ENCODE data around the gene SMAD6.

The SMAD6 gene

DNA sequence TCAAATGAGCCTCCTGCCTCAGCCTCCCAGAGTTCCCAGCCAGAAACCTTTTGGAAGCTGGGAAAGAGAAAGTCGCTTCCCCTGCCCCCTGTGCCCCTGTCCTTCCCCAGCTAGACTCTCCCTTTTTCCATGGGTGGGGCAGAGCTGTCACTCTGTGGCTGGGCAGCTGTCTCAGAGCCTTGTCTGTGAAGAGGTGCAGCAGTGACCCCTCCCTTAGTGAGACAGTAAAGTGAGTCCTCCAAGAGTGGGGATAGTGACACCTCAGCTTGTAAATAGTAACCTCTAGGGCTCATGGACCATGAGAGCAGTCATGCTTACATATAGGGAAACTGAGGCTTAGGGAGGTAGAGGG lies 76.3 kb downstream of the SMAD6 start:
- no peak for DNase-seq

DNA sequence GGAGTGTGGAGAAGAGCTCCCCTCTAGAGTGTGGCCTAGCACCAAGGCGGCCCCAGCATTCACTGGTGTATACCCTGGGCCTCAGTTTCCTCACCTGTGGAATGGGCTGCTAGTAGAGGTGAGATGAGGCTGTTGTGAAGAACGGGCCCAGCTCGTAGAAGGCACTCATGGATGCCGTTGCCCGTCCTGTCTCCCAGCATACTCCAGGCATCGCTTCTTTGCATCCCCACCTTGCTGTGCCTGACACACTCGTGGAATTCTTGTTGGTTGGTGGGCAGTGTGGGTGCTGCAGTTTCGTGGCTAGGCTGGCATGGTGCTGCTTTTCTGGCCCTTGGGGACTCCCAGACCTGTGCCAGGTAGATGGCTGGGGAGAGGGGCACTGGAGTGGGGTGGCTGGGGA lies 76.7 kb downstream of the SMAD6 start:
- no peak for DNase-seq

DNA sequence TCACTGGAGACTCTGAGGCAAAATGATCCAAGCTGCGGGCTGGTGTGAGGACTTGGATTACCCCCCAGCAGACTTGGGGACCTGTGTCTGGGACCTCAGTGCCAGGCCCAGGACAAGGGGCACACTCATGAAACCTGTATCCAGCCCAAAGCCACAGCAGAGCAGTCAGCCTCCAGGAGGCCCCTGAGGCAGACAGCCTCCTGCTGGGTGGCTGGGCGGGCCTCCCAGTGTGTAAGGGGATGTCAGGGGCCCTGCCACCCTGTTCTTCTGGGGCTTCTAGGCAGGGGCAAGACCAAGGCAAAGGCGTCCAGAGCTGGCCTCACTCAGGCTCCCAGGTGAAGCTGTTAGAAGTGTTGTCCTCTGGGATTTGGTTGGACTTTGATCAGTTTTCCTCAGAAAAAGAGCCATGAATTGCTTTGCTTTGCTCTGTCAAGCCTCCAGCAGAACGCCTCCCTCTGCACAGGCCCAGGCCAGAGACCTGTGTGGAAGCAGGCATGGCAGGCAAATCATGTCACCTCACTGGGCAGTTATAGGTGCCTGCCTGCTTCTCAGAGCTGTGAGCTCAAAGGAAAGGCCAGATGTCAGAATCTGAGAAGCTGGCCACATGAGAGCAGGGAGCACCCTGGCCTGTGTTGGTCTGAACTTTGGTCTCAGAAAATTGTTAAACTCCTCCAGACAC lies 77.4 kb downstream of the SMAD6 start:
- DNase-seq, result no peak

DNA sequence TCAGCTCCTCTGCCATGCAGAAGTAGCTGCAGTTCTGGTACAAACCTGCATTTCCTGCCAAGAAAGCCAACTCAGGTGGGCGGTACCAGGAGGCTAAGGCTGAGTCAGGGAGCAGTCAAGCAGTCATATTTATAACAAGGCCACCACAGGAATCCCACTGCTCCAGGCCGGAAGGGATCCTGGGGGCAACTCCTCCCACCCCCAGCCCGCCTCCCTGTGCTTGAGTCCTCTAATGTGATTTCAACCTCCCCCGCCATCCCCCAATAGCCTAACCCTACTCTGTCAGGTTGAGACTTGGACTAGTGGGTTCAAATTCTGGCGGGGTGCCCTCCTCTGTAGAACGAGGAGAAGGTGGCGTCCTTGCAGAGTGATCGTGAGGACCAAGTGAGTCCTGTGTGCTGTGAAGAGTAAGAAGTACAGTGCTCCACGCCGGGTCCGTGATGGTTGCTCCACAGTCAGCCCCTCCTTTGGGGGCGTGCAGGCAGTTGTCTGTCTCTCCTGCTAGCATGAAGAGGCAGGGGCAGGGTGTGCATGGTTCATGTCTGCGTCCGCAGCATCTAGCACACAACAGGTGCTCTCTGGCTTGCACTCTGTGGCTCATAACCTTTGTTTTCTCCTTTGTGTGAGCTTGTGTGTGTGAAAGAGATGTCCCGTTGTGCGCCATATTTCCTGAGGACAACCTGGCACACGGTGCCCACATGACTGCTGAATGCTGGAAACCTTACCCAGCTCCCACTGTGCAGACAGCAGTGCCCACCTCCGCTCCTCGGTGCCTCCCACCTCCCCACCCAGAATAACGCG lies 78.3 kb downstream of the SMAD6 start:
- no peak for DNase-seq

DNA sequence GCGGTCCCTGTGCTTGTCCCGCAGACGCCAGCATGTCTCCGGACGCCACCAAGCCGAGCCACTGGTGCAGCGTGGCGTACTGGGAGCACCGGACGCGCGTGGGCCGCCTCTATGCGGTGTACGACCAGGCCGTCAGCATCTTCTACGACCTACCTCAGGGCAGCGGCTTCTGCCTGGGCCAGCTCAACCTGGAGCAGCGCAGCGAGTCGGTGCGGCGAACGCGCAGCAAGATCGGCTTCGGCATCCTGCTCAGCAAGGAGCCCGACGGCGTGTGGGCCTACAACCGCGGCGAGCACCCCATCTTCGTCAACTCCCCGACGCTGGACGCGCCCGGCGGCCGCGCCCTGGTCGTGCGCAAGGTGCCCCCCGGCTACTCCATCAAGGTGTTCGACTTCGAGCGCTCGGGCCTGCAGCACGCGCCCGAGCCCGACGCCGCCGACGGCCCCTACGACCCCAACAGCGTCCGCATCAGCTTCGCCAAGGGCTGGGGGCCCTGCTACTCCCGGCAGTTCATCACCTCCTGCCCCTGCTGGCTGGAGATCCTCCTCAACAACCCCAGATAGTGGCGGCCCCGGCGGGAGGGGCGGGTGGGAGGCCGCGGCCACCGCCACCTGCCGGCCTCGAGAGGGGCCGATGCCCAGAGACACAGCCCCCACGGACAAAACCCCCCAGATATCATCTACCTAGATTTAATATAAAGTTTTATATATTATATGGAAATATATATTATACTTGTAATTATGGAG lies 79.1 kb downstream of the SMAD6 start:
- DNase-seq, result no peak

DNA sequence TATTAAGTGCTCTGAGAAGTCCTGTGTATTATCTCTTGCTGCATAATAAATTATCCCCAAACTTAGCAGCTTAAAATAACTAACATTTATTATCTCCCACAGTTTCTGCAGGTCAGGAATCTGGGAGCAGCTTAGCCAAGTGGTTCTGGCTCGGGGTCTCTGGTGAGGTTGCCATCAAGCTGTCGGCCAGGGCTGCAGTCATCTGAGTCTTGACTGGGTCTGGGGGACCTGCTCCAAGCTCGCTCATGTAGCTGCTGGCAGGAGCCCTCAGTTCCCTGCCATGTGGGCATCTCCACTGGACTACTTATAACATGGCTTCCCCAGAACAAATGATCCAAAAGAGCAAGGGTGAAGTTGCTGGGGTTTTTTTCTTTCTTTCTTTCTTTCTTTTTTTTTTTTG lies 80.7 kb downstream of the SMAD6 start:
- no peak for DNase-seq

DNA sequence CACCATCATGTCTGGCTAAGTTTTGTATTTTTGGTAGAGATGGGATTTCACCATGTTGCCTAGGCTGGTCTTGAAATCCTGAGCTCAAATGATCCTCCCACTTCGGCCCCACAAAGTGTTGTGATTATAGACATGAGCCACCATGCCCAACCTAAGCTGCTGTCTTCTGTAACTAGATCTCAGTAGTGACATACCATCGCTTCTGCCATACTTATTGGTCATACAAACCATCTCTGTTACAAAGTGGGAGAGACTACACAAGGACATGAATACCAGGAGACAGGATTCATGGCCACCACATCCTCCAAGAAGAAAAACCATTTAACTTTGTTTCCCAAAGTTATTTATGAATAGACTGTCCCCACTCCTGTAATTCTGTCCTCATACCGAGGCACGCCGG lies 81.3 kb downstream of the SMAD6 start:
- no peak for DNase-seq

DNA sequence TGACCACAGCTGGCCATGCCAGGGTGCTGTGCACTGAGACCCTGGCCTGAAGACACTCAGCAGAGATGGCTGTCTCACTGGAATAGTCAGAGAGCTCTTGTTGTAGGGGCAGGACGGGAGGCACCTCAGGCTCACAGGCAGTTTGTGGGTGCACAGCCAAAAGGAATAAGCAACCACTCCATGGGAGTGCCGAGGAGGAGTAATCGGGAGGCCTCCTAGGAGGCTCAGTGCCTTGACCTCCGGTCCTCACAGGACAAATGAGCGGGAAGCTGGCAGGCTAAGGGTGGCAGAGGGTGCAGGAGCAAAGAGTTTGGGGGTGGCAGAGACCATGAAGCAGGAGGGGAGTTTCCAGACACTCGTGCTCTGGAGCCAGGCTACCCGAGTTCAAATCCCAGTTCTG lies 81.7 kb downstream of the SMAD6 start:
- no peak for DNase-seq

DNA sequence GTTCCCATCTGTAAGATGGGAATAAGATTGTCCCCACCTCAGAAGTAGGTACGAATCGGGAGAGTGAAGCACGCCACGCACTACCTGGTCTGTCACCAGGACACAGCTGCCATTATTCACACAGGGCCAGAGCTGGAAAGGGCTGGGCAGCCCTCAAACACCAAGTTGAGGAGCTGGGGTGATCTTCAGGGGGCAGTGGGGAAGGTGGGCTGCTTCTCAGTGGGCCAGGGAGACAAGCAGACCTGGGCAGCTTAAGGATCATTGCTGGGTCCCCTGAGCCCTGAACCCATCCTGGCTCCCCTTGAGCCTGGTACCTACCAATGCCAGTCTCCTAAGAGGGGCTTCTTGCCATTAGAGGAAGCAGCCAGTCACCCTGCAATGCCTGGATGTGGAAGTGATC lies 82.1 kb downstream of the SMAD6 start:
- DNase-seq, result no peak

DNA sequence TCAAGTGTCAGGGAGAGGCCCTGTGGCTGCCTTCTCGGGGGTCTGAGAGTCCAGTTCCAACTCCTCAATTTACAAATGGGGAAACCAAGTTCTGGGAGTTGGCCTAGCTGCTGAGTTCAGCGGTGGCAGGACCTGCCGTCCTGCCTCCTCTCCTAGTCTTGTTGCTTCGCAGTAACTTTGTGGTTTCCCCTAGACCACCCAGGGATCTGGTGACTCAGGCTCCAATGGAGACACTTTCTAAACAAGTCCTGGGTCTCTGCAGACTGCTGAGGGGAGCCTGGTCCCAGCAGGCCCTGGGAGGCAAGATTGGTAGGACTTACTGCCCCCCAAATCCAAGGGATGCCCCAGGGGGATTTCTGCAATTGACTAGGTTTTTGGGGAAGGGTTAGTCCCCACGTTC lies 83.6 kb downstream of the SMAD6 start:
- no peak for DNase-seq

DNA sequence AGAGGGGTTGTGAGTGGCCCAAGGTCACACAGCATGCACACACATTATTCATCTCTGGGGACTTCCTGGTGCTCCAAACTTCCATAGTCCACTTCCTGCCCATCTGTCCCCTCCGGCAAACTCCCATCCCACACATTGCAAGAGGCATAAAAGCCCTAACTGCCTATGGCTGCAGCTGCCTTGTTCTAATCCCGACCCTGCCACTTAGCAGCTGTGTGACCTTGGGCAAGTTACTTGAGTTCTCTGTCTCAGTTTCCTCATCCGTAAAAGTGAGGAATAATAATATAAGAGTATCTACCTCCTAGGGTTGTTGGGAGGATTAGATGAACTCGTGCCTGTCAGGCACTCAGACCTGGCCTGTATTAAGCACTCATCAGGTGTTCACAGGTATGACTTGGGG lies 84.2 kb downstream of the SMAD6 start:
- DNase-seq, result no peak

DNA sequence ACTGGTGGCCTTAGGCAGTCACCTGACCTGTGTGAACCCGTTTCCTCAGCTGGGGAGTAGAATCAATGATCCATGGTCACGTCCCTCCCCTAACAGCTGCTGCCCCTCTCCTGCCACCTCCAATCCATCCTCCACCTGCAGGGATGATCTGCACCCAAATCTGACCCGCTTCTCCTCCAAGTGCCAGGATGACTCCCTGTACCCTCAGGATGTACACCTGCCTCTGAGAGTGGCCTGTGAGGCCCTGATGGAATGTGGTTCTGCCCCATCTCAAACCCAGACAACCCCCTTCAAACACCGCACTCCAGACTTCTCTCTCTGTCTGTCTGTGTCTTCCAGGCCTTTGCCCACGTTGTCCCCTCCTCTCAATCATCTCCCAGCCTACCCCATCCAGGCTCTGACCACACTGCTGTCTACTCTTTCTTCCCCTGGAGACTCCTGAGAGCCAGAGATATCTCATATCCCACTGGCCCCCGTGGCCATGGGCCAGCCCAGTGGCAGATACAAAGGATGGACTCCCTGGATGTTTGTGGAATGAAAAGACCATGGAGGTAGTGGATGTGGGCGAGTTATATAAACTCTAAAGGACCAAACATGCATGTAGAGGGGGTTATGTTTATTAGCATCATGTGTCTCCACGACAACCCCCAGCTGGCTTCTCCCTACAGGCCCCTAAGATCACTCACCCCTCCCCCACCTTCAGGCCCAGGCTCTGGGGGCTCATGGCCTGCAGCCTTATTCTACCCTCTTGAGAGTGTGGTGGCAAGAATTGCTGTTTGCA lies 84.9 kb downstream of the SMAD6 start:
- DNase-seq, result no peak

DNA sequence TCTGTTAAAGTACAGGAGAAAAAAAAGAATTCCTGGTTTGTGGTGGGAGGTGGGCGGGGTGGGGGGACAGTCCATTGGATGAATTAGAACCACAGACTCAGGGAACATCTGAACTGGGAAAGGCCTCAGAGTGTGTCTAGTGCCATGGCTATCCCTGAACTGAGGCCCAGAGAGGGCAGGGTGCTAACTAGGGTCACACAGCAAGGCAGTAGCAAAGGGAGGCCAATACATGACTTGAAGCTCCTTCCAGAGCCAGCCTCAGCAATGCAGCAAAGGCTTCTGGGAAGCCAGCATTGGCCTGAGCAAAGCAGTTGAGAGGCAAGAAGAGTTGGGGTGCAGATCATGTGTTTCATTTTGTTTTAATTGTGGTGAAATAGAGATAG lies 85.4 kb downstream of the SMAD6 start:
- no peak for DNase-seq

DNA sequence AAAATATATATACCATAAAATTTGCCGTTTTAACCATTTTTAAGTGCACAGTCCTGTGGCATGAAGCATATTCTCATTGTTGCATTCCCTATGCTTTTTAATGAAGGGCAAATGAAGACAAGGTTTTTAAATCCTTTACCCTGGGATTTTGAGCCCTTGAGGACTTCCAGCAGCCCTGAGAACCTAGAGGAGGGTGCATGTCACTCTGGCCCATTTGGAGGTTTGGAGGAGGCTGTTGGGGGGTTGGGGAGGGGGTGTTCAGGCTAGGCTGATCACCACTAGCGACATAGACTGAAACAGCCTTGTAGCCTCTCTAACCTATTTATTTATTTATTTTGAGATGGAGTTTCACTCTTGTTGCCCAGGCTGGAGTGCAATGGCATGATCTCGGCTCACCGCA lies 86.0 kb downstream of the SMAD6 start:
- DNase-seq, result no peak

DNA sequence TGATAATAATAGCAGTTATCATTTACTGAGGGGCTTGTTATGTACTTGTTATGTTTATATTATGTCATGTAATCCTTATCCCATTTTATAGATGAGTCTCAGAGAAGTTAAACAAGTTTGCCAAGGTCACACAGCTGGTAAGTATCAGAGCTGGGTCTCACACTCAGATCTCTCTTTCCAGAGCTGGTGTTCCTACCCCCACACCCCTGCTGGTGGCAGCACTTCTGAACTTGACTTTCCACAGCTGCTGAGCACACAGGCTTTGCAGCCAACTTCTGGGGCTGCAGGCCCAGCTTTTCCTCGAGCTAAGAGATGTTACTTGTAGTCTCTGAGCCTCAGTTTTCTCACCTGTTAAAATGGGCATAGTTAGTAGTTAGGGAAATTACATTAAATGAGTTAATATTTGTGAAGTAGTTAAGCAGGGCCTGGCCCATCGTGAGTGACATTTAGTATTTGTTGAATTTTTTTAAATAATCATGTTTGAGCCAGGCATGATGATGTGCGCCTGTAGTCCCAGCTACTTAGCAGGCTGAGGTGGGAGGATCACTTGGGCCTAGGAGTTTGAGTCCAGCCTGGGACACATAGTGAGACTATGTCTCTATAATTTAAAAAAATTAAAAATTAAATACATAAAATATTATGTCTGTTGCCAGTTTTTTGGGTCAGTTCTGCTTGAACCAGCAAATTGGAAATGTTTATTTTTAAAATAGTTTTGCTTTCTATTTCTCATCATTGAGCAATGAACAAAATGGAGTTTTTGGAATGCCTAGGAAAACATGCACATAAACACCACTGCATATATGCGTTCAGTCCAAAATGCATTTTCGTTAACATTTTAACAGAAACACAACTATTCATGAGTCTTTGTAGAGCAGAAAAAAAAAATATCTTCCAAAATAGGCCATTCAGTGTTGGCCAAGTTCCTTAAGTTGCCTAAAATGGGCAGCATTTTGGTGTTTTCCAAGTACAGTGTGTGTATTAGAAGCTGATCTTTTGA lies 87.3 kb downstream of the SMAD6 start:
- DNase-seq, result peak; percentile 48

DNA sequence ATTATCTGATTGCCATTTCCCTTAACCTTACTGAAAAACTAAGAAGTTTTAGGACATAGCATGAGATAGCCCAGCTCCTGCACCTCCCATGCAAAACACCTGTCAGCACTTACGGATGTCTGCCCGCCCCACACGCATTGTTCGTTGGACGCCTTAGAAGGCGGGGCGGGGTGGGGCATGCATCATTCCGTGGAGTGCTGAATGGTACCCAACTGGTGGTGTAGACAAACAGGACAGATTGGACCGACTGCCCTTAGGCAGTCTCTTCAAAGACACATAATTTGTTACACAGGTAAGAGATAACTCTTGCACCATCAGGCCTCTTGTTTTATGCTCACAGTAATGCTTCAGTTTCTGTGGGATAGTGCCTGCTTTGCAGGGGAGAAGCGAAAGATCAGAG lies 93.8 kb downstream of the SMAD6 start:
- DNase-seq, result no peak

DNA sequence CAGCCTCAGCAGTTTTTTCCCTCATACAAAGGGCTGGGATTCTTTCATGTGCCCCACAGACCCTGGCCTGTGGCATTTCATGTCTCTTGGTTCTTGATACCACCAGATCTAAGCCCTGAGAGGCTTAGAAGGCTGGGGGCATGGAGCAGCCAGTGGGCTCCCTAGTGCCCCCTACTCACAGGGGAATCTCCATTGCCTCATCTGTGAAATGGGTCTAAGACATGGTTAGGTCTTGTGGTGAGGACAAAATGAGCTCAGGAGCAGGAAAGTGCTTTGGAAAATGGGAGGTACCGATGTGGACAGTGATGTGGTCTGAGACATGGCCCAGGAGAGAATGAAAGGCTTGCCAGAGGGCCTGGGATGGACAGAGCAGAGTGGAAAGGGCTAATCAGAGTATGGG lies 94.3 kb downstream of the SMAD6 start:
- no peak for DNase-seq

DNA sequence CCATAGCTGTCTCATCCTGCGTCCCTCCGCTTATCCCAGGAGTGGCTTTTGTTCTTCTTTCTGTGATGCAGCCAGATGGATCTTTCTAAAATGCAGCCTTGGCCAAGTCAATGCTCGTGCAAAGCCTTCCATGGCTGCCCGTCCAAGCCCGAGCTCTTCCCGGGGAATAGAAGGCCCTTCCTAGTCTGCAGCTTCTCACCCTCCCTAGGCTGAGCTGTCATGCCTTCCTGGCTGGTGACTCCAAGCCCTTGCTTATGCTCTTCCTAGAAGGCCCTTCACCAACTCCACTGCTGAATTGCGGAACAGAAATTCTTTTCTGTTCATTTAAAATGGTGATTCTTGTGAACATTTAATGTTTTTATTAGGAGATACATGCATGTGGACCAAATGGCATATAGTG lies 95.9 kb downstream of the SMAD6 start:
- DNase-seq, result no peak

DNA sequence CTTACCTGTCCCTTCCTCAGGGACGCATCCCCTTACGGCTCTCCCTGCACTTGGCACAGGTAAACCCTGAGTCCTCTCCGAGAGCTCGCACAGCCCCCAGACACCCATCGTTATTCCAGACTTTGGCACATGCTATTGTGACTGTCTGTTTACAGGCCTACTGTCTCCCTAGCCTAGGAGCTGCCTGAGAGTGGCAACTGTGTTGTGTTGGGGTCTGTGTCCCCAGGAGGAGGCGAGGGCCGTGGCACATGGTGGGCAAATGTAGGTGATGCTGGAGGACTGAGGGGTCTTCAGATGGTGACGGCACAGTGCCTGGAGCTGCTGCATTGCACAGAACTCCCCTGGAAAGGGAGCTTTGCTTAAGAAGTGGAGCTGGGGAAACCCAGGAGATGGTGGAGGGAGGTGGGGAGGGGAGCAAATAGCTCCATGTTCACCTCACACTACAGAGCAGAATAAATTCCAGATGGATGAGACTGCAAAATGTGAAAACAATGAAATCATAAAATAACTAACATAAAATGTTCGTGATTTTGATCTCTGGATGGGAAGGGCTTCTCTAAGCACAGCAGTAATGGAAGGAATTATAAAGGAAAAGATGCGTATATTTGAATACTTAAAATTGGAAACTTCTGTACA lies 96.5 kb downstream of the SMAD6 start:
- no peak for DNase-seq

DNA sequence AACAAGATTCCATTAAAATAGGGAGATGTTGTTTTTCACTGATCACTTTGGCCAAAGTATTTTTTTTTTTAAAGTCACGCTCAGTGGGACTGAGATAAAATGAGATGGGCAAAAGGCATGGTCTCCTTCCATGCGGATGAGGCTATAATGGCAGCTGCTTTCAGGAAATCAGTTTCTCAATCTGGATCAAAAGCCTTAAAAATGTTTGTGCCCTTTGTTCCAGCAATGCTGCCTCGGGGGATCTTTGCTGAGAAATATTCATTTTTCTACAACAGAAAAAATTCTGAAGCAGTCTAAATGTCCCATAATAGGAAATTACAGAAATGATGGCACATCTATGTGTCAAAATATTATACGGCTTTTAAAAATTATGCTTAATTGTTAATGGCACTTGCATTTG lies 97.2 kb downstream of the SMAD6 start:
- DNase-seq, result no peak

DNA sequence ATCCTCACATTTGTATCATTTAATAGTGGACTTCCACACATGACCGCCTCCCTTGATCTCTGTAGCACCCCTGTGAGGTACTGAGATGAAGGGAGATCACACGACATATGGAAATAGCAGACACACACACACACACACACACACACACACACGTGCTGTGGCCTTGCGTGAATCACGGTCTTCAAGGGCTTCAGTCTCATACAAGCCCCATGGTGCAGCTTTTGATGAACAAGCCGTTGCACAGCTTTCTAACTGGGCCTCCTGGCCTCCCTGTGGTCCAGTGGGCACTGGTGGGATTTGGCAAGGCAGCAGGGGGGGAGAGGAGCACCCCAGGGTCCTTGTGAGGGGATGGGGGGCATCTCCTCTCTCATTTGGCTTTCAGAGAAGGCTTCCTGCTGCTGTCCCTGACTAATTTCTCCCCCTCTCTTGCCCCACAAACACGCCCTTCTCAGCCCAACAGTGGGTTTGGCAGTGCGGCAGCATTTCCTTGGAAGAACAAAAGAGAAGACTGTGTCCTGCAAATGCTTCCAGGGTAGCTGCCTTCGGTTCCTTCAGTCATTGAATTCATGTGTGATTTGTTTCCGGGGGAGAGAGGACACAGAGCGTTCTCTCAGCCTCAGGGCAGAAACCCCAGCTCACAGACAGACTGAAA lies 98.7 kb downstream of the SMAD6 start:
- DNase-seq, result peak; percentile 4

All from MV-4-11 (cell line).